ENCODE measurements around the gene COX19.

DNA sequence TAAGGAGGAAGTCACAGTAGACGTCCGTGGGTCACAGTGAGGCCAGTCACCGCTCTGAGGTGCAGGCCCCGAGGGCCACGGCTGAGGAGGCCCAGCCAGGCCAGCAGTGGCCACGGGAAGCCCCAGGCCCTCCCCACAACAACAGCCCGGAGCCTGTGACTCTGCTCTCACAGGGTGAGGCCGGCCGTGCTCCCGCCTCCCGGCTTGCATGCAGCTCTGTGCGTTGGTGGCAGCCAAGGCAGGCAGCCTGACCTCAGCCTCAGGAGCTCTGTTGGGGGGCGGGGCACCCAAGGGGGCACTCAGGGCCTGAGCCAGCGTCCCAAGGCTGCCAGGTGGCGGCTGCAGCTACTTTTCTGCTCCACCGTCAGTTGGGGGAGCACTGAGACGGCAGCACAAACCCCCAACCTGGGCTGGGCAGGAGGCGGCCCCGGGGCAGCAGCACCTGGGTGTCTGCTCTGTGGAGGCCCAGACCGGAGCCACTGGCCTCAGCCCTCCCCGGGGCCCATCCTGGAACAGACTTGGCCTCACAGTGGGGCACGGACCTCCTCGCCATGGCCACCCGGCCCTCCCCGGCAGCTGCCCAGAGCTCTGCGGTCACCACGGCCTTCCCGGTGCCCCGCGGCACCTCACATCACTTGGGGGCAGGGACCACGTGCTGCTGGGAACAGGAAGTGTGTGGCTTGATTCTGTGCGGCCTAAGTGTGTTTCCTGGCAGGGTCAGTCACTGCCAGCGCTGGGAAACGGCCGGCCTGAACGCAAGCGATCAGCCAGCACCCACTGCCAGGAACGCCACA is 20.9 kb upstream of the COX19 start:
- no peak for TF ChIP-seq POLR2AphosphoS5 (IDR thresholded peaks at IDR 0.05; ENCODE audit: insufficient read depth, low read depth, low read length)
- TF ChIP-seq, protein P1, sequence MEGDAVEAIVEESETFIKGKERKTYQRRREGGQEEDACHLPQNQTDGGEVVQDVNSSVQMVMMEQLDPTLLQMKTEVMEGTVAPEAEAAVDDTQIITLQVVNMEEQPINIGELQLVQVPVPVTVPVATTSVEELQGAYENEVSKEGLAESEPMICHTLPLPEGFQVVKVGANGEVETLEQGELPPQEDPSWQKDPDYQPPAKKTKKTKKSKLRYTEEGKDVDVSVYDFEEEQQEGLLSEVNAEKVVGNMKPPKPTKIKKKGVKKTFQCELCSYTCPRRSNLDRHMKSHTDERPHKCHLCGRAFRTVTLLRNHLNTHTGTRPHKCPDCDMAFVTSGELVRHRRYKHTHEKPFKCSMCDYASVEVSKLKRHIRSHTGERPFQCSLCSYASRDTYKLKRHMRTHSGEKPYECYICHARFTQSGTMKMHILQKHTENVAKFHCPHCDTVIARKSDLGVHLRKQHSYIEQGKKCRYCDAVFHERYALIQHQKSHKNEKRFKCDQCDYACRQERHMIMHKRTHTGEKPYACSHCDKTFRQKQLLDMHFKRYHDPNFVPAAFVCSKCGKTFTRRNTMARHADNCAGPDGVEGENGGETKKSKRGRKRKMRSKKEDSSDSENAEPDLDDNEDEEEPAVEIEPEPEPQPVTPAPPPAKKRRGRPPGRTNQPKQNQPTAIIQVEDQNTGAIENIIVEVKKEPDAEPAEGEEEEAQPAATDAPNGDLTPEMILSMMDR (IDR thresholded peaks at IDR 0.05; ENCODE audit: extremely low read depth in 1 of 2, insufficient read depth in 1 of 2, low read depth in 1 of 2, low read length in 2 of 2), result no peak
- no peak for TF ChIP-seq EZH2 (IDR thresholded peaks at IDR 0.05; ENCODE audit: borderline replicate concordance, low read depth, low read length, severe bottlenecking)
- TF ChIP-seq, protein P2, sequence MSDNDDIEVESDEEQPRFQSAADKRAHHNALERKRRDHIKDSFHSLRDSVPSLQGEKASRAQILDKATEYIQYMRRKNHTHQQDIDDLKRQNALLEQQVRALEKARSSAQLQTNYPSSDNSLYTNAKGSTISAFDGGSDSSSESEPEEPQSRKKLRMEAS (IDR thresholded peaks at IDR 0.05; ENCODE audit: insufficient read depth, insufficient read length), result no peak
